GM19324 (cell line): ENCODE results near the gene RAD52.

Experiments
- ATAC-seq: cut with Tn5 transposase; IDR thresholded peaks from one replicate; pipeline ENCODE4 v1.9.1; 2021; ENCODE audit warnings: mild to moderate bottlenecking, moderate library complexity; ENCODE audit not compliant: unreplicated experiment, low FRiP score

Gene RAD52

DNA sequence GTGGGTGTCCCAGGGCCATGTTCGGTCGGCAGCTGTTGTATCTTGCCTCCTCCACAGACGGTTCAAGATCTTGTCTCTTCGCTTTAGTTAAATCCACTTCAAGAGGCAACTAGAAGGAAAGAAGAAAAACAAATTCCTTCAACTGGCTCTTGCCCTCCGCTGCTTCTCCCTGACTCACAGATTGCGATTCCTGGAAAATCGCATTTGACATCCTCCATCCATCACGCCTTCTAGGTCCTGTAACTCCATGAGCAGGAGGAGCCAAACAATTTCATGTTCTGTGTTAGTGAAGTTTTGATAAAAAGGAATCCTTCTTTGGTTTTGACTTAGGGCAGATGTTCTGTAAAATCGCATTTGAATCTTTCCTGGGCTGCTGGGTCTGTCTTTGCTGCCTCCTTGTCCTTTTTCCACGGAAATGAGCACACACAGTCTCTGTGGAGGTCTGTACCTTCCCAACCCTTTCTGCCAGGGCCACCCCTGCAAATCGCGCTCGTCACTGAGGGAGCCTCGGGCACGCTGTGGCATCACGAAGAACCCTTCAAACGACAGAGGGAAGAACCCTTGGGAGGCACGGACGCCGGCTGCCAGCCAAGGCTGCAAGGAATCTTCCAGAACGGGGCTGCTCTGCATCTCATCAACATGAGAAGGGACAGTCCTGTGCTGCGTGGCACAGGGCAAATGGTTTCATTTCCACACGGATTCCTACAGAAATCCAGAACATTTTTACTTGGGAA lies 32.6 kb downstream of the RAD52 start:
- ATAC-seq, result no peak

DNA sequence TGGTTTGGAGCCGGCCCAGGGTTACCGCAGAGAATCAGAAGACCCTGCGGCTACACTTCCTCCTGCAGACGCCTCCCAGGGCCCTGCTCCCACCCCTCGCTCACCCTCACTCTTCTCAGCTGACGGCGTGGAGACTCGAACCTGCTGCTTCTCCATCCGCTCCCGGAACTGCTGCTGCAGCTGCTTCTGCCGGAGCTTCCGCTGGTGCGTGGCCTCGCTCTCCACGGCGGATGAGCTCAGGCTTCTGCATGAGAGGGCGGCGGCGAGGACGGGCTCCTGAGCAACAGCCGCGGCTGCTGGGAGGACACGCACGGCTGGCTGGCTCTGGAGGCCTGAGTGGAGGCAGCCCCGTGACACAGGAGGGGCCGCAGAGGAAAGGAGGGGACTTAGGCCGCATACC lies 33.3 kb downstream of the RAD52 start:
- ATAC-seq, result no peak

DNA sequence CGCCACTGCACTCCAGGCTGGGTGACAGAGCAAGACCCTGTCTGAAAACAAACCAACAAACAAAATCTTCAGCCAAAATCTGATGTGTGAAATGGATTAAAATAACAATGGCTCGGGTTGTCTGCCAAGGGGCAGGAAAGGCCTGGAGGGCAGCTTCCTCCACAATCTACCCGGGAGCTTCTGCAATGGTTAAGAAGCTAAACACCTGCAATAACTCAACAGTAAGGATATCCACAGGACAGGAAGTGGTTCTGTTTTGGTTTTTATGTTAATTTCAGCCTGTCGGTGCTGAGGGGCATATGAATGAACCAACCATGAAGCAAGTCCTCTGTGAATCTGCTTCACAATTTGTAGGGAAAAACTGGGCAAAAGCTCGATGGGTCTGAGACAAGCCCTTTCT lies 34.4 kb downstream of the RAD52 start:
- ATAC-seq, result no peak

DNA sequence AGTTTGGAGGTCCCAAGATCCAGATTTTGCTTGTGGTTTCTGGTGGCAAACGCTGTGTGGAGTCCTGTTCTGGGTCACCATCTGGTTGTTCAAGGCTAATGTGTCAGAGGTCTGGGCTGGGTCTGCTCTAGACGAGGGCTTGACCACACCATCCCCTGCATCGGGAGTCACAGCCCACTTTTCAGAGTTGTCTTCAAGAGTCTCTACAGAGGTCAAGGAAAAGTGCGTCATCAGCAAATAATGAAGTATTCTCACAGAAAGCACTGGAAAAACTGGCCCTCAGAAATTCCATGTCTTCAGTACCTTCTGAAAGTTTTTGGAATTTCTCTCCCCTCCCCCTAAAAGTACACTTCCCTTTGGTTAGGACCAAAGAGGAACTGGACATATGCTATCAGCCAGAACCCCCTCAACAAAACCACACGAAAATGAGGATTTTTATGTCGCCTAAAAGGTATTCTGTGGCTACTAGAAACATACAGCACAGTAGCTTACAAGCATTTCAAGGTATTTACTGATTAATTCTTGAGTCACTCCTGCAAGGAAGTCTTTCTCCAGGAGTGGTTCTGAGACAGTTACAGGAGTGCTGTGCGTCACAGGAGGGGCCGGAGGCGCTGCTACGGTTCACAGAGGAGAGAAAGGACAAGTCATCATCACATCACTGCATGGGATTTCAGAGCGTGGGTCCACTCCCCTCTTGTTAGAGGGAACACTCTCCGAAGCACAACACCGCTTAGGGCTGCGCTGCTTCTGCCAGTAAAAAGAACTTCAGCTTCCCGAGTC lies 35.4 kb downstream of the RAD52 start:
- no peak for ATAC-seq

DNA sequence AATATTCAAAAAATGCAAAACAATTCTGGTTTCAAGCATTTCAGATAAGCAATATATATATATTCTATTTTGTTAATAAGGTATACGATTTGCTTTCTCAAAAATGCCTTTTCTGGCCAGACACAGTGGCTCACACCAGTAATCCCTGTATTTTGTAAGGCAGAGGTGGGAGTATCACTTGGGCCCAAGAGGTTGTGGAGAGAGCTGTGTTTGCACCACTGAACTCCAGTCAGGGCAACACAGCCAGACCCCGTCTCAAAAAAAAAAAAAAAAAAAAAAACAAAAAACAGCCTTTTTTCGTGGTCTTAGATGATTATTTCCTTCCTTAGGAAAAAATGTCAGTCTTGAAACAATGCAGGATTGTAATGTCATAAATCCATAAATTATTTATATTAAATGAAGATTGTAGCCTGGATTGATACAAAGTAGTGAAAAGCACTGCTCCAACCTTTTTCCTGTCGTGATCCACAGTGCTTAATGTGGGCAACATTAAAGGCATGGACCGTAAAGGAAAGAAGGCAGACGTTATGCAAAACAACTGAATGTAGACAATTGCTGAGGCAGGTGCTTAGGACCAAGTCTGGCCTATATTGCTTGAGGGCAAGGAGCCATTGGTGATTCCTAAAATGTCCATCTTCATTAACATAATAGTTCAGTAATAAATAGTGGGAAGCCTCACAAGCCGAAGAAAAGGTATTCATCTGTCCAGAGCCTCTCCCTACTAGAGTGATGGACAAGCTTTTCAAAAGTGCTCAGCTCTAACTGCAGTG lies 36.8 kb downstream of the RAD52 start:
- no peak for ATAC-seq

DNA sequence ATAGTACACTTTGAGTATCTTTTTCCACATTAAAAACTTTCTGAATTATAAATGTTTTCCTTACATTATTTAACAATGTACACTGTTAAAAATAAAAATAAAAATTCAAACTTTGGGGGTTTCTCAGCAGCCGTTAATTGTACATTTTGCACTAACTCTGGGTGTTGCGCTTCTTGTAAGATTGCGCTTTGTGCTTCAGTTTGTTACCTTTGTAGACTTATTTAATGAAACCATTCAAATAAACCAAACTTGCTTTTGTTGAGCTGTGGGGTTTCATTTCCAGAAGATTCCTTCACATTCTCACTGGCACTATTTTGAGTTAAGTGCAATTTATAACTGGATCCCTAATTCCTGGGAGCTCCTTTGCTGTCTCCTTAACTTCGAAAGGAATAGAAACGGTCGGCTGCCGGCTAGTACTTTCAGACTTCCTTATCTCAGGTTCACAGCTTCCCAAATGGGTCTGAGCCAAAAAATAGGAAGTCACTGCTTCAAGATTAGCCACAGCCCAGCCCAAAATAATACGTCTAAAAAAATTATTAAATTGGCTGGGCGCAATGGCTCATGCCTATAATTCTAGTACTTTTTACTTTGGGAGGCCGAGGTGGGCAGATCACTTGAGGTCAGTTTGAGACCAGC lies 38.2 kb downstream of the RAD52 start:
- ATAC-seq, result no peak

GRCh38 chr12:910416-910815 lies 39.1 kb downstream of the RAD52 start:
- no peak for ATAC-seq

DNA sequence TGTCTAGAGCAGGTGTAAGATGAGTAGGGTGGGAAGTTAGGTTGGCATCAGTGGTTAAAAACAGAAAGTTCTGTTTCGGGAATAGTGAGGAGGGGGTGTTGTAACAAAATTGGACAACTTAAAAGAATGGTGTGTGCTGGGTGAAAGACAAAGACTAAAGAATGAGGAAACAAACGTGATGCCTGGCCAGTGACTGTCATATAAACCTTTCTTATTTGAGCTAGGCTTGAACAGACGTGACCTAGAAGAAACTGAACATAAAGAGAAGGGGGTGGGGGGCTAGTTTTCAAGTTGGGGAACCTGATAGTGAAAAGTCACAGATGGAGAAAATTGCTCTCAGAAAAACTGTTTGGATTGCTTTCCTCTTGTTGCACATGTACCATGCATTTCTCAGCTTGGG lies 39.6 kb downstream of the RAD52 start:
- no peak for ATAC-seq

GRCh38 chr12:907413-908185 lies 41.9 kb downstream of the RAD52 start:
- no peak for ATAC-seq

DNA sequence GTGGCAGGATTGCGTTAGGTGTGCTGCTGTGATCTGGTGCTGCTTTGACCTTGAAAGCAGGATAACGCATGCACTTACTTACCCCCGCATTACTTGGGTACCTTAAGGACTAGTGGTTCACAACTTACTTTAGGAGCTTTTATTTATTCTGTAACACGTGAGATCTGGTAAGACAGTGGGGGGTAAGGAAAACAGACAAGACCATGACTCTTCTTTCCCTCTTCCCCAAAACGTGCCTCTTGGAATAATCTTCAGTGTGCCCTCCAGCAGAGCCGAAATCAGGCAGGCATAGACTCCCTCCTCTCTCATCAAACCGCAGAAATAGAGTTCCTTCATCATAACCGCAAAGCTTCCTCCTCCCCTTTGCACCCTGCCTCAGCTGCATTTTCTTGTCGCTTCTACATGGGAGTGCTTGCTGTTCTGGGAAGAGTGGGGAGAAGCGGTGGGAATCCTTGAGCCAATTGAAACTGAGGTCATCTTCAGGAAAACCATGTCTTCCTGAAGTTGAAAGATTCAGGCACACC lies 43.4 kb downstream of the RAD52 start:
- no peak for ATAC-seq

DNA sequence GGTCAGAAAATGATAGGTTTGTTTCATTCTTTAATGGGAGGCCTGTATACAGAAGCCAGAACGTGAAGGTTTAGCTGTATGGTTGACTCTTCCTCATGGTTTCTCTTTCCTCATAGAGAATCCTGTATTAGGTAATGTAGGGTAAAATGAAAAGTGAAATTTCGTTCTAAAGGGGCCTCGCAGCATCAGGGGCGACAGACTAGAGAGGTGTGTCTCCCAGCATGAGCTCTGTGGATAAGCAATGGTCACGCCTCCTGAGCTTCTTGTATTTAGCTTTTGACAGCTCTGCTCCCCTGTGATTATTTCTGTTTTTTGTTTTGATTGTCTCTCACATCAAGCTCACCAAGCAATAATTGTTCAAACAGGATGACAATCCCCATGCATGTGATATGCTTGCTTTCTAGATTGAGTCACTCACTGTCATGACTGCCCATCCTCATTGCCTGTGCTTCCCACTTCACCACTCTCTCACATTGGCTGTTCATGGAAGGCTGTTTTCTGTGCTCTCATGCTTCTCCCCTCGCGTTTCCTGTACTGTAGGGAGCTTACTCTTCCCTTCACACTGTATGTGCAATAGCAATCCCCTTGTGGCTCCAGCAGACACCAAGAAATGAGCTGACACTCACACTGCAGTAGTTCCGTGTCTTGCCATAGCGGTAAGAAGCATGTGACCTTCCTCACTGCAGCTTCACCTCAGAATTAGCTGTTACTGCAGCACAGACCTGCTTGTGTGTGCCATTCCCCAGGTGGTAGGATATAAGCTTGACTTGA lies 44.0 kb downstream of the RAD52 start:
- ATAC-seq, result no peak

DNA sequence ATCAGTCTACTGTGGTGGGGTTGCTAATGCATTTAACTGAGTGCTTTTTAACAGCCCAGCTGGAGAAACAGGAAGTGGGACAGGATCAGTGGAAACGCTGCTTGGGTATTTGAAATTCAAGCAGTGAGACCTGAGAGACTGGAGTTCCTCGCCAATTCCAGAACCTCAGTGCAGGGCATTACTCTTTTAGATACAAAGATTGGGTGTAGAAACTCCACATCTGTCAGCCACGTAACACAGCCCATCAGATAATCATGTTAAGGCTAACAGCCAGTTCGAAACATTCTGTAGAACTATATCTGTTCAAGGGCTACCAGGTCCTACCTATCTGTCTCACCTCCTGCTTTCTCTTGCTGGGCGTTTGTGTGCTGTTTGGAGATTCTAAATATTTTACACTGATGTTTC lies 45.5 kb downstream of the RAD52 start:
- ATAC-seq, result no peak

GRCh38 chr12:903055-903454 lies 46.4 kb downstream of the RAD52 start:
- ATAC-seq, result no peak

DNA sequence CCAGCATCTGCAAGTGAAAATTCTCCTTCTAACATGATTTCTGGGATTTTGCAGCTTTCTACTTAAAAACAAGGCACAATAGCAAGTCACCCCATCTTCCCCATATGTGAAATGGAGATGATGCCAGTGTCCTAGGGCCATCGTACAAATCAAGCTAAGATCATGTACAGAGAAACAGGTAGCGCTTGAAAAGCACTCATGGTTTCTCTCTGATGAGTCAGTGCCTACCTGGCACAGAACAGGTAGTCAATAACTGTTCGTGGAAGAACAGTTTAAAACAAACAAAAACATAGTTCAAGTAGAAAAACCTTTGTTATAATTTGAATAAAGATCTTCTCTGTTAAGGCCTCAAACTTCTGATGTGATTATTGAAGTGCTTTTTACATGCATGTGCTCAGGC lies 46.9 kb downstream of the RAD52 start:
- ATAC-seq, result no peak

- ATAC-seq, result no peak
Observed at GRCh38 chr12:897386-897785, 52.1 kb downstream of the RAD52 start.

DNA sequence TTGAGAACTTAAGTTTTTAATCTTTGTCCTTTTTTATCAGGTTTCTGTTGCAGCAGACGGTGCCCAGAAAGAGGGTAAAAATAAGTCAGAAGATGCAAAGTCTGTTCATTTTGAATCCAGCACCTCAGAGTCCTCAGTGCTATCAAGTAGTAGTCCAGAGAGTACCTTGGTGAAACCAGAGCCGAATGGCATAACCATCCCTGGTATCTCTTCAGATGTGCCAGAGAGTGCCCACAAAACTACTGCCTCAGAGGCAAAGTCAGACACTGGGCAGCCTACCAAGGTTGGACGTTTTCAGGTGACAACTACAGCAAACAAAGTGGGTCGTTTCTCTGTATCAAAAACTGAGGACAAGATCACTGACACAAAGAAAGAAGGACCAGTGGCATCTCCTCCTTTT lies 53.5 kb downstream of the RAD52 start:
- no peak for ATAC-seq

GRCh38 chr12:894226-894625 lies 55.3 kb downstream of the RAD52 start:
- no peak for ATAC-seq

- no peak for ATAC-seq
Observed at GRCh38 chr12:886206-886605, 63.3 kb downstream of the RAD52 start.

GRCh38 chr12:885701-886100 lies 63.8 kb downstream of the RAD52 start:
- ATAC-seq, result no peak
